BLaER1 (cell line): Measurements from ENCODE around the gene LRRC26.
A peak's percentile ranks its signal among the peaks of the same experiment; 100 is the strongest.
"Not testable (repeated sequence)": the region's sequence is repeated elsewhere in the genome, so short reads cannot be mapped to it uniquely, and the experiment has no call there.

Experiments
- H3K27ac ChIP-seq: shearing (Covaris generic); formaldehyde crosslinking; 2 replicates; pipeline ENCODE4 v1.8.1; 2022
- H3K27me3 ChIP-seq: shearing (Covaris generic); formaldehyde crosslinking; 2 replicates; pipeline ENCODE4 v1.8.1; 2022
- H3K36me3 ChIP-seq: shearing (Covaris generic); formaldehyde crosslinking; 2 replicates; pipeline ENCODE4 v1.8.1; 2022
- H3K4me1 ChIP-seq: shearing (Covaris generic); formaldehyde crosslinking; 2 replicates; pipeline ENCODE4 v1.8.1; 2022
- H3K4me2 ChIP-seq: shearing (Covaris generic); formaldehyde crosslinking; 2 replicates; pipeline ENCODE4 v1.8.1; 2022
- H3K4me3 ChIP-seq: shearing (Covaris generic); formaldehyde crosslinking; 2 replicates; pipeline ENCODE4 v1.8.1; 2022
- H3K9ac ChIP-seq: shearing (Covaris generic); formaldehyde crosslinking; 2 replicates; pipeline ENCODE4 v1.8.1; 2022
- H3K9me3 ChIP-seq: shearing (Covaris generic); formaldehyde crosslinking; 2 replicates; pipeline ENCODE4 v1.8.1; 2022
- H4K20me1 ChIP-seq: shearing (Covaris generic); formaldehyde crosslinking; 2 replicates; pipeline ENCODE4 v1.8.1; 2022
- Cebpa-rat ChIP-seq: shearing (Covaris generic); IDR thresholded peaks from 2 replicates; pipeline ENCODE4 v1.8.1; 2022

LRRC26 gene

GRCh38 chr9:137122796-137123467 is 46.9 kb downstream of the LRRC26 start:
- Histone ChIP-seq H3K27ac (peak overlapping the region; percentile 62), H3K4me1 (peaks cover 95% of the 10 kb centered on the region), H3K4me3 (peak overlapping the region; percentile 33; the same call in 1 of the 2 replicates), H3K4me2 (peak overlapping the region; percentile 90), H3K9ac (peak overlapping the region; percentile 18; the same call in 1 of the 2 replicates)
- H3K27me3 ChIP-seq, H4K20me1 ChIP-seq, H3K9me3 ChIP-seq, H3K36me3 ChIP-seq: not testable (repeated sequence)
- TF ChIP-seq Cebpa-rat: 0 out of 2 replicates have a peak, but pooled peaks have one; percentile 17

GRCh38 chr9:137121927-137122795 is 47.7 kb downstream of the LRRC26 start:
- peak overlapping the region; percentile 6; the same call in 1 of the 2 replicates for H3K4me3 ChIP-seq
- H3K27me3 ChIP-seq, H4K20me1 ChIP-seq, H3K9me3 ChIP-seq, H3K36me3 ChIP-seq: not testable (repeated sequence)
- H3K27ac ChIP-seq: peak overlapping the region; percentile 62
- H3K4me1 ChIP-seq: peaks cover 95% of the 10 kb centered on the region
- H3K4me2 ChIP-seq: peak overlapping the region; percentile 90
- H3K9ac ChIP-seq: peak overlapping the region; percentile 59; the same call in 1 of the 2 replicates
